ENCODE data around the gene RASA2. TPM values are rescaled to one million over a fixed set of nuclear protein-coding genes. Genes with fewer than 3 reads are reported as not detected.

The RASA2 gene
- total and polyA plus RNA-seq, 4 donors: 1.6 to 5.4 (median 4.6) TPM

DNA sequence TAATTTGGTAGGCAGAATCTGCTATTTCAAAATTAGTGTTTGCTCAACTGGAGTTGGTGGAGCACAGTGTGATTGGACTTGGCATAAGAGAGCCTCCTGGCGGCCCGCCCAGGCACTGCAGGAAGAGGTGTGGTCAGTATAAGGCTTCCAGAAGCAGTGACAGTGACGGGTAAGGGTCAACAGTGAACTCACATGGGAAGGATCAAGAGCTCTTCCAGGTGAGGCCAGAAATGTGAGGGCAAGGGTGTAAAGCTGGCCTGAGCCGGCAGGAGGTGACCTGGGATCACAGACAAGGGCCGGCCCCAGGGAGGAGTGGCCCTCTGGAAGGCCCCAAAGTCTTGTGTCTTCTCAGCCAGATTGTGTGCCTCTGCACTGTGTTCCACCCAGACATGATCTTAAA is 158.1 kb downstream of the RASA2 start (continued):
- no peak for TF ChIP-seq NR2F2 (IDR thresholded peaks at IDR 0.05)
- peak; percentile 19 for TF ChIP-seq SP1 (IDR thresholded peaks at IDR 0.05)
- TF ChIP-seq JUND (IDR thresholded peaks at IDR 0.05): no peak

GRCh38 chr3:141646760-141647561 is 160.1 kb downstream of the RASA2 start:
- Histone ChIP-seq H3K4me3 (ENCODE audit: low read depth in 1 of 3, low read length in 3 of 3) (no peak overlapping the region), H3K9ac (ENCODE audit: low read depth in 1 of 2, low read length in 2 of 2) (no peak overlapping the region), H3K27ac (ENCODE audit: low read depth in 1 of 2, low read length in 2 of 2) (no peak overlapping the region), H3K36me3 (ENCODE audit: control insufficient read depth in 4 of 4, insufficient read depth in 3 of 4, low read depth in 1 of 4, low read length in 3 of 4) (no peaks in the 10 kb centered on the region), H3K4me1 (ENCODE audit: control insufficient read depth in 4 of 4, insufficient read depth in 4 of 4, low read length in 3 of 4) (peaks cover 0 to 3% (median 0%) of the 10 kb centered on the region in 4 donors), H3K9me3 (ENCODE audit: control insufficient read depth in 4 of 4, low read length in 3 of 4) (no peaks in the 10 kb centered on the region), H3K27me3 (ENCODE audit: control insufficient read depth in 4 of 4, insufficient read depth in 4 of 4, low read length in 3 of 4) (no peaks in the 10 kb centered on the region)
- TF ChIP-seq EGR1 (IDR thresholded peaks at IDR 0.05; ENCODE audit: low read depth in 2 of 2) (no peak), REST (IDR thresholded peaks at IDR 0.05) (no peak), HNF4A (conservative IDR thresholded peaks at IDR 0.05) (no peak), ATF3 (IDR thresholded peaks at IDR 0.05) (no peak), GABPA (IDR thresholded peaks at IDR 0.05 in 1 of 2, conservative IDR thresholded peaks at IDR 0.05 in 1 of 2) (peak in 1 of 2 donors; percentile 37), NR2F2 (IDR thresholded peaks at IDR 0.05) (peak; percentile 63), HNF4G (IDR thresholded peaks at IDR 0.05) (no peak), SP1 (IDR thresholded peaks at IDR 0.05) (no peak), YY1 (IDR thresholded peaks at IDR 0.05) (no peak), RXRA (IDR thresholded peaks at IDR 0.05) (no peak), TAF1 (conservative IDR thresholded peaks at IDR 0.05) (no peak), RAD21 (IDR thresholded peaks at IDR 0.05) (peak in 1 of 2 donors; percentile 22), FOXA2 (IDR thresholded peaks at IDR 0.05) (no peak), FOXA1 (IDR thresholded peaks at IDR 0.05) (no peak), JUND (IDR thresholded peaks at IDR 0.05) (no peak)
- TF ChIP-seq, protein P1, sequence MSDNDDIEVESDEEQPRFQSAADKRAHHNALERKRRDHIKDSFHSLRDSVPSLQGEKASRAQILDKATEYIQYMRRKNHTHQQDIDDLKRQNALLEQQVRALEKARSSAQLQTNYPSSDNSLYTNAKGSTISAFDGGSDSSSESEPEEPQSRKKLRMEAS (IDR thresholded peaks at IDR 0.05): no peak
- TF ChIP-seq, protein P2, sequence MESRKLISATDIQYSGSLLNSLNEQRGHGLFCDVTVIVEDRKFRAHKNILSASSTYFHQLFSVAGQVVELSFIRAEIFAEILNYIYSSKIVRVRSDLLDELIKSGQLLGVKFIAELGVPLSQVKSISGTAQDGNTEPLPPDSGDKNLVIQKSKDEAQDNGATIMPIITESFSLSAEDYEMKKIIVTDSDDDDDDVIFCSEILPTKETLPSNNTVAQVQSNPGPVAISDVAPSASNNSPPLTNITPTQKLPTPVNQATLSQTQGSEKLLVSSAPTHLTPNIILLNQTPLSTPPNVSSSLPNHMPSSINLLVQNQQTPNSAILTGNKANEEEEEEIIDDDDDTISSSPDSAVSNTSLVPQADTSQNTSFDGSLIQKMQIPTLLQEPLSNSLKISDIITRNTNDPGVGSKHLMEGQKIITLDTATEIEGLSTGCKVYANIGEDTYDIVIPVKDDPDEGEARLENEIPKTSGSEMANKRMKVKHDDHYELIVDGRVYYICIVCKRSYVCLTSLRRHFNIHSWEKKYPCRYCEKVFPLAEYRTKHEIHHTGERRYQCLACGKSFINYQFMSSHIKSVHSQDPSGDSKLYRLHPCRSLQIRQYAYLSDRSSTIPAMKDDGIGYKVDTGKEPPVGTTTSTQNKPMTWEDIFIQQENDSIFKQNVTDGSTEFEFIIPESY (IDR thresholded peaks at IDR 0.05): no peak
- TF ChIP-seq, protein P3, sequence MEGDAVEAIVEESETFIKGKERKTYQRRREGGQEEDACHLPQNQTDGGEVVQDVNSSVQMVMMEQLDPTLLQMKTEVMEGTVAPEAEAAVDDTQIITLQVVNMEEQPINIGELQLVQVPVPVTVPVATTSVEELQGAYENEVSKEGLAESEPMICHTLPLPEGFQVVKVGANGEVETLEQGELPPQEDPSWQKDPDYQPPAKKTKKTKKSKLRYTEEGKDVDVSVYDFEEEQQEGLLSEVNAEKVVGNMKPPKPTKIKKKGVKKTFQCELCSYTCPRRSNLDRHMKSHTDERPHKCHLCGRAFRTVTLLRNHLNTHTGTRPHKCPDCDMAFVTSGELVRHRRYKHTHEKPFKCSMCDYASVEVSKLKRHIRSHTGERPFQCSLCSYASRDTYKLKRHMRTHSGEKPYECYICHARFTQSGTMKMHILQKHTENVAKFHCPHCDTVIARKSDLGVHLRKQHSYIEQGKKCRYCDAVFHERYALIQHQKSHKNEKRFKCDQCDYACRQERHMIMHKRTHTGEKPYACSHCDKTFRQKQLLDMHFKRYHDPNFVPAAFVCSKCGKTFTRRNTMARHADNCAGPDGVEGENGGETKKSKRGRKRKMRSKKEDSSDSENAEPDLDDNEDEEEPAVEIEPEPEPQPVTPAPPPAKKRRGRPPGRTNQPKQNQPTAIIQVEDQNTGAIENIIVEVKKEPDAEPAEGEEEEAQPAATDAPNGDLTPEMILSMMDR (IDR thresholded peaks at IDR 0.05; ENCODE audit: low read depth, low read length, missing input control): no peak
- 80% methylated on average over 8 of the region's 8 CpGs for WGBS
- DNase-seq (ENCODE audit: low spot score): no peak
